HG03469 (cell line): ENCODE measurements around the gene CAMP.
"Not testable (repeated sequence)": the region's sequence is repeated elsewhere in the genome, so short reads cannot be mapped to it uniquely, and the experiment has no call there.

Experiments
- ATAC-seq: cut with Tn5 transposase; IDR thresholded peaks from one replicate; pipeline ENCODE4 v1.9.1; 2021; ENCODE audit warnings: mild to moderate bottlenecking, moderate library complexity, moderate number of reproducible peaks; ENCODE audit not compliant: unreplicated experiment

CAMP gene

DNA sequence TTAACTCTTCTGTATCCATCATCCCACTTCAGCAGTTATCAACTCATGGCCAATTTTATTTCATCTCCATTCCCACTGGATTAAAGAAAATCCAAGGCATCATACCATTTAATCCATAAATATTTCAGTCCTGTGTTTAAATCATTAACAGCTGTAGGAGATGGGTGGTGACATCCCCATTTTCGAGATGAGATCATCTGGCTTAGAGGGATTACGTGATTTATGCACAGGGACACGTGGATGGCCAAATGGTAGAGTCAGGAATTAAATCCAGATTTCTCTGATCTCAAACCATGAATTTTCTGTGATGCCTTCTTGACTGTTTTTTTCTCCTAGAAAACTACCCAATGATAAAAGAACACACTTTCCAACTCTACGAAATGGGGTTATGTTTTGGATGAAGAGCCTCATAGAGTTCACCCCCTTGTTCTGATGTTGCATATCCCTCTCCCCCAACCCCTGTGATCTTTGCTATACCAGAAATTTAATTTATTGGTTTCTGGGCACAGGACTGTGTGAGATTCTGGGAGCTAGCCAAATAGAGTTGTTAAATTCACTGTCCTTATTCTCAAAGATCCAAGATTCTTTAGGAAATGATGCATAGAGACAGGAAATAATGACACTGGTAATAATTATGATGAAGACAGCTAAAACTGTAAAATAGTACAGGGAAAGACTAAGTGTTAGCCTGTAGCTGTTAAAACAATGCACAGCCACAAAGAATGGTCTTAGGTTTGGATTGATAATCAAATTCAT is 25.0 kb downstream of the CAMP start:
- ATAC-seq: no peak

GRCh38 chr3:48256557-48256956 is 33.3 kb downstream of the CAMP start:
- no peak for ATAC-seq

GRCh38 chr3:48258530-48258929 is 35.2 kb downstream of the CAMP start:
- no peak for ATAC-seq

DNA sequence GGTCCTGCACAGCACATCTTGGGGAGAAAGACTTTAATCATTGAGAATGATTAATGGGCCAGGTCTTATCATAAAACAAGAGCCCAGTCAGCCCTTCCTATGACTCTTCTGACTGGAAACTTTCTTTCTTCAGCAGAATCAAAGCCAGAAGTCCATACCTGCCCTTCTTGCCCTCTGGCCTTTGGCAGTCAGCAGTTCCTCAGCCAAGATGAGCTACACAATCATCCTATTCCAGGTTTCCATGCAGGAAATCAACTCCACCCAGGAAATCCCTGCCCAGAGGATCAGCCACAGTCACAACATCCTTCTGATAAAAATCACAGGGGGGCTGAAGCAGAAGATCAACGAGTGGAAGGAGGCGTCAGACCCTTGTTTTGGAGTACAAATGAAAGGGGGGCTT is 44.5 kb downstream of the CAMP start:
- ATAC-seq: no peak

GRCh38 chr3:48268381-48268935 is 45.2 kb downstream of the CAMP start:
- ATAC-seq: peak; percentile 53

DNA sequence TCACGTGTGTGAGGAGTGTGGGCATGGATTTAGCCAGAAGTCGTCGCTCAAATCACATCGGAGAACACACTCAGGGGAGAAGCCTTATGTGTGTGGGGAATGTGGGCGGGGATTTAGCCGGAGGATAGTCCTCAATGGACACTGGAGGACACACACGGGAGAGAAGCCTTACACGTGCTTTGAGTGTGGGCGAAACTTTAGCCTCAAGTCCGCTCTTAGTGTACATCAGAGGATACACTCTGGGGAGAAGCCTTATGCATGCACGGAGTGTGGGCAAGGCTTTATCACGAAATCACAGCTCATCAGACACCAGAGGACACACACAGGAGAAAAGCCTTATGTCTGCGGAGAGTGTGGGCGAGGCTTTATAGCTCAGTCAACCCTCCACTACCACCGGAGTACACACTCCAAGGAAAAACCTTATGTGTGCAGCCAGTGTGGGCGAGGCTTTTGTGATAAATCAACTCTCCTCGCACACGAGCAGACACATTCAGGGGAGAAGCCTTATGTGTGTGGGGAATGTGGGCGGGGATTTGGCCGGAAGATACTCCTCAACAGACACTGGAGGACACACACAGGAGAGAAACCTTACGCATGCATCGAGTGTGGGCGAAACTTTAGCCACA is 45.8 kb downstream of the CAMP start:
- no peak for ATAC-seq

DNA sequence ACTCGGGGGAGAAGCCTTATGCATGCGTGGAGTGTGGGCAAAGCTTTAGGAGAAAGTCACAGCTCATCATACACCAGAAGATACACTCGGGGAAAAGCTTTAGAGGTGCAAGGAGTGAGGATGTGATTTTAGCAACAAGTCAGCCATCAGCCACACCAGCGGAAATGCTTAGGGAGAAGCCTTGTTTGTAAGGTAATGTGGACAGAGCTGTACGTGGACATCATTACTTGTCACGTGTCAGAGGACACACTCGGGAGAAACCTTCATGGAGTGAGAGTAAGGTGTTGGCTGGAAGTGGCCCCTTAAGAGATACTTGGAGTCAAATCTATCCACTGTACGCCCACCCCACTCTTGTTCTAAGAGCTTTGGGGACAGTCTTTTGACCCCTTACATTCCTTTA is 46.3 kb downstream of the CAMP start:
- no peak for ATAC-seq

- no peak for ATAC-seq
These were observed 47.0 kb downstream of the CAMP start for GRCh38 chr3:48270306-48270705.

- ATAC-seq: not testable (repeated sequence)
These were observed 47.9 kb downstream of the CAMP start for GRCh38 chr3:48271223-48271622.

- ATAC-seq: no peak
These were observed 48.6 kb downstream of the CAMP start for GRCh38 chr3:48271763-48272498.

DNA sequence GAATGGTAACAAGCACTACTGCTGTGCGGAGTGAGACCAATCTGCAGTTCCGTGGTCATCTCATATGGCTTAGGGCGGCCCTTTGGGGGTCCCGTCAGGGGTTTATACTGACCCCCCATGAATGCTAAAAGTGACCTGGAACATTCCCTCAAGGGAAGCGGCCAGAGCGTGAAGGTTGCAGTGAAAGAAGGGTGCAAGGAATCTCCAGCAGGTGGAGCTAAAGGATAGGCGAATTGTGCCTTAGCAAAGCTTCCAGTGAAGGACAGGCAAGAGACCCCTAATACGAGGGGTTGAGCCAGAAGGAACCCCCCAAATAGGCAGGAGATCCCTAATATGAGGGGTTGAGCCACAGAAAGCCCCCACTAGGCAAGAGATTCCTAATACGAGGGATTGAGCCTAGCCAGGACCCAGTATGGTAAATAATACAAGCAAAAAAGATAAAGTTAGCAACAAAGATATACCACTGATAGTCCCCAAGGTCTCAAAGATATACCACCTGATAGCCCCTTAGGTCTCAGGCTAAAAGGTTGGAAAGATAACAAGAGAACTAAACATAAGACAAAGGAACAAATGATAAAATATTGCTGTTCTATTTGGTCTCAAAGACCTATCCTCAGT is 50.4 kb downstream of the CAMP start:
- no peak for ATAC-seq

GRCh38 chr3:48274452-48274851 is 51.2 kb downstream of the CAMP start:
- no peak for ATAC-seq
